Measurements from ENCODE around the gene TSHR.

GRCh38 chr14:81169711-81170103 lies 214.3 kb downstream of the TSHR start:
- TF ChIP-seq CTCF (IDR thresholded peaks at IDR 0.05) (no peak), POLR2A (IDR thresholded peaks at IDR 0.05) (no peak)
